ENCODE data around the gene AGL. TPM values are rescaled to one million over a fixed set of nuclear protein-coding genes. Genes with fewer than 3 reads are reported as not detected.

The AGL gene
- total RNA-seq = 10 to 100 TPM in 2 of 4 donors, 1 to 10 TPM in 2; 8.0 to 25.9 (median 17.1) TPM

DNA sequence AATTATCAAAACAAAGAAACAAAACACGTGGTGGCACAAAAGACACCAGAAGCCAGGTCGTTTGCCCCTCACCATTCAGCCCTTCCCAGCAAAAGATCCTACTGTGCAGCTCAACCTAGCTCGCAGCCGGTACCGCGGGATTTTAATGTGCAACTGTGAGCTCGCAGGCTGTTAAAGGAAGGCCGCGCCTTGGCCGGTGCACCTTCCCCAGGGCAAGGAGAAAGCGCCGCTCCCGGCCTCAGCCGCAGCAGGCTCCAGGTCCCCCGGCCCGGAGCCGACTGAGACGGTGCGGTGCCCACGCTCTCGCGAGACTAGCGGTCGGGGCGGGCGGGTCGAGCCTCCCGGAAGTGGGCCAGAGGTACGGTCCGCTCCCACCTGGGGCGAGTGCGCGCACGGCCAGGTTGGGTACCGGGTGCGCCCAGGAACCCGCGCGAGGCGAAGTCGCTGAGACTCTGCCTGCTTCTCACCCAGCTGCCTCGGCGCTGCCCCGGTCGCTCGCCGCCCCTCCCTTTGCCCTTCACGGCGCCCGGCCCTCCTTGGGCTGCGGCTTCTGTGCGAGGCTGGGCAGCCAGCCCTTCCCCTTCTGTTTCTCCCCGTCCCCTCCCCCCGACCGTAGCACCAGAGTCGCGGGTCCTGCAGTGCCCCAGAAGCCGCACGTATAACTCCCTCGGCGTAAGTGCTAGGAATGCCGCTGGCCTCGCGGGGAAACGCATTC, at the start of gene AGL:
AGL (plus strand) TSS at position 618 of the 715 bp plus-strand sequence. CDS start 682 bp downstream, outside the sequence.
- no peak for TF ChIP-seq CTCF (IDR thresholded peaks at IDR 0.05)
- TF ChIP-seq EP300 (IDR thresholded peaks at IDR 0.05; ENCODE audit: low read depth) = no peak
- peak; percentile 84 to 94 (median 93) for TF ChIP-seq POLR2AphosphoS5 (IDR thresholded peaks at IDR 0.05)
- TF ChIP-seq POLR2A (IDR thresholded peaks at IDR 0.05) = peak; percentile 87
- in situ Hi-C loops (cut with MboI; ENCODE audit: low pct_ligation_motif_present in 1 of 4, low pct_unique_long_range_greater_than_20kb in 1 of 4, low sequenced_read_pairs in 3 of 4) = no loop called here
- peak; percentile 94 for DNase-seq

GRCh38 chr1:99801584-99801983, 48.6 kb upstream of the AGL start:
- Histone ChIP-seq H3K27ac (peak overlapping the region in 1 of 4 donors; percentile 17), H3K36me3 (no peaks in the 10 kb centered on the region), H3K9me3 (no peaks in the 10 kb centered on the region), H3K4me1 (peaks cover 0 to 8% (median 3%) of the 10 kb centered on the region in 4 donors), H3K27me3 (no peaks in the 10 kb centered on the region), H3K4me3 (no peak overlapping the region)
- intact Hi-C loops (cut with DNase I; ENCODE audit: low total_unique reads) (no loop called here), in situ Hi-C loops (cut with MboI; ENCODE audit: low pct_ligation_motif_present in 1 of 4, low pct_unique_long_range_greater_than_20kb in 1 of 4, low sequenced_read_pairs in 3 of 4) (loop anchor here (10.0 to 25.0 kb wide), 3 partner anchors 661 to 1063 kb away; no protein-coding TSS in a partner anchor)
- no peak for DNase-seq
- no peak for TF ChIP-seq POLR2A (IDR thresholded peaks at IDR 0.05)
- TF ChIP-seq CTCF (IDR thresholded peaks at IDR 0.05) = no peak
- TF ChIP-seq EP300 (IDR thresholded peaks at IDR 0.05; ENCODE audit: low read depth) = no peak
- no peak for TF ChIP-seq POLR2AphosphoS5 (IDR thresholded peaks at IDR 0.05)
- 48 to 50% methylated on average over 3 of the region's 3 CpGs for WGBS, 2 donors (ENCODE audit: low coverage in 1 of 2)

More for the DNA sequence above, at the start of gene AGL:
- Histone ChIP-seq H3K36me3 (peaks cover 0 to 11% (median 5%) of the 10 kb centered on the region in 4 donors), H3K27me3 (no peaks in the 10 kb centered on the region), H3K4me3 (peak within 1 kb of the TSS; percentile 63 to 84 (median 78)), H3K27ac (peak within 1 kb of the TSS; percentile 90 to 93 (median 92)), H3K4me1 (peaks cover 3 to 25% (median 11%) of the 10 kb centered on the region in 4 donors), H3K9me3 (no peaks in the 10 kb centered on the region)
- WGBS, 2 donors (ENCODE audit: low coverage in 1 of 2) = 0% methylated on average over 54 of the region's 65 CpGs; no CpG with 5 or more reads in 1 of the 2 donors
- intact Hi-C loops (cut with DNase I; ENCODE audit: low total_unique reads) = no loop called here

DNA sequence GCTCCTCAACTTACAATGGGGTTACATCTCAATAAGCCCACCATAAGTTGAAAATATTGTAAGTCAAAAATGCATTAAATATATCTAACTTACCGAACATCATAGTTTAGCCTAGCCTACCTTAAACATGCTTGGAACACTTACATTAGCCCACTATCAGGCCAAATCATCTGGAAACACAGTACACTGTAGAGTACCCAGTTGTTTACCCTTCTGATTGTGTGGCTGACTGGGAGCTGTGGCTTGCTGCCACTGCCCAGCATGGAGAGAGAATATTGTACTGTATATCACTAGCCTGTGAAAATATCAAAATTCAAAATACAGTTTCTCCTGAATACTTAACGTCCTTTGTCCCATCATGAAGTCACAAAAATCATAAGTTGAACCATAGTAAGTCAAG, 43.3 kb upstream of the AGL start:
- H3K27me3 ChIP-seq = no peaks in the 10 kb centered on the region
- TF ChIP-seq CTCF (IDR thresholded peaks at IDR 0.05) (no peak), EP300 (IDR thresholded peaks at IDR 0.05; ENCODE audit: low read depth) (no peak), POLR2A (IDR thresholded peaks at IDR 0.05) (no peak), POLR2AphosphoS5 (IDR thresholded peaks at IDR 0.05) (no peak)
- intact Hi-C loops (cut with DNase I; ENCODE audit: low total_unique reads) = loop anchor here (5.0 kb wide), 1 partner anchor 545 kb away; the partner anchor contains the start of gene CDC14A
- peaks cover 0 to 9% (median 0%) of the 10 kb centered on the region in 4 donors for H3K4me1 ChIP-seq
- no peak overlapping the region for H3K4me3 ChIP-seq
- no peak overlapping the region for H3K27ac ChIP-seq
- DNase-seq = no peak
- no peaks in the 10 kb centered on the region for H3K36me3 ChIP-seq
- in situ Hi-C loops (cut with MboI; ENCODE audit: low pct_ligation_motif_present in 1 of 4, low pct_unique_long_range_greater_than_20kb in 1 of 4, low sequenced_read_pairs in 3 of 4) = loop anchor here (10.0 to 25.0 kb wide), 3 partner anchors 655 to 1058 kb away; no protein-coding TSS in a partner anchor
- no peaks in the 10 kb centered on the region for H3K9me3 ChIP-seq
- WGBS, 2 donors (ENCODE audit: low coverage in 1 of 2) = 33 to 90% methylated on average over 1 to 2 of the region's 2 CpGs

DNA sequence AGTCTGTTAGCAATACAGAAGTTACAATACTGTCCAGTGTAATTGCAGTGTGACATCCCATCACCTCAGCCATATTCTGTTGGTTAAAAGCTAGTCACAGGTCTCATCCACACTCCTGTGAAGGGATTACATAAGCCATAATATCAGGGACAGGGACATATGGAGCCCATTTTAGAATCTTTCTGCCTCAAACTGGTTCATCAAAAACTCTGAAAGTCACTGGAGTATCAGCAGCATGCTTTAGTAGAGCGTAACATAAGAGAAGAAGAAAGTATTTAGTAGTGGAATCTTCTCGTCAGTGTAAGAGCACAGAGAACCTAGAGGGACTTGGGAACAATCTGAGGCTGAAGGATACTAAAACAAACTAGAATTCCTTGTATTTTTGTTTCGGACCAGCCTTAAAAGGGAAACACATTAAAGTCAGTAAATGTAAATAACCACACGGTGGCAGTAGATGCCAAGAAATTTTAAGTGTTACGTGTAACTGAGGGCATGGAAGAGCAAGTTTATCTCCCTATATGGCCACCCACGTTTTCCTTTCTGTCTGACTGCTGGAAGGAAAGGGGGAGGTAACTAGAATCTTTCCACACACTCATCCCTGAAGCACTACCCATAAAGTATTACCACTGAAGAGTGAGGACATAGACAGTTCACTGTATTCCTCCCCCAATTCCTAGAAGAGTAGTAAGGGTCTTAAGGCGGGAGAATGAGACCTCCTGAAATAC, 41.6 kb upstream of the AGL start:
- no peaks in the 10 kb centered on the region for H3K36me3 ChIP-seq
- no peaks in the 10 kb centered on the region for H3K9me3 ChIP-seq
- DNase-seq = peak; percentile 11
- peaks cover 0 to 9% (median 0%) of the 10 kb centered on the region in 4 donors for H3K4me1 ChIP-seq
- H3K27me3 ChIP-seq = no peaks in the 10 kb centered on the region
- WGBS, 2 donors (ENCODE audit: low coverage in 1 of 2) = 0 to 14% methylated on average over 2 to 7 of the region's 7 CpGs
- TF ChIP-seq POLR2A (IDR thresholded peaks at IDR 0.05) (no peak), CTCF (IDR thresholded peaks at IDR 0.05) (peak; percentile 63 to 75 (median 69)), POLR2AphosphoS5 (IDR thresholded peaks at IDR 0.05) (peak in 2 of 3 donors; percentile 19 to 30), EP300 (IDR thresholded peaks at IDR 0.05; ENCODE audit: low read depth) (no peak)
- intact Hi-C loops (cut with DNase I; ENCODE audit: low total_unique reads) (loop anchor here (5.0 kb wide), 1 partner anchor 544 kb away; the partner anchor contains the start of gene CDC14A), in situ Hi-C loops (cut with MboI; ENCODE audit: low pct_ligation_motif_present in 1 of 4, low pct_unique_long_range_greater_than_20kb in 1 of 4, low sequenced_read_pairs in 3 of 4) (loop anchor here (10.0 to 25.0 kb wide), 3 partner anchors 654 to 1056 kb away; no protein-coding TSS in a partner anchor)
- H3K4me3 ChIP-seq = no peak overlapping the region
- H3K27ac ChIP-seq = peak overlapping the region; percentile 50 to 77 (median 66)
